ENCODE measurements around the gene PAN3. TPM values are rescaled to one million over a fixed set of nuclear protein-coding genes. Genes with fewer than 3 reads are reported as not detected.

The PAN3 gene, protein sequence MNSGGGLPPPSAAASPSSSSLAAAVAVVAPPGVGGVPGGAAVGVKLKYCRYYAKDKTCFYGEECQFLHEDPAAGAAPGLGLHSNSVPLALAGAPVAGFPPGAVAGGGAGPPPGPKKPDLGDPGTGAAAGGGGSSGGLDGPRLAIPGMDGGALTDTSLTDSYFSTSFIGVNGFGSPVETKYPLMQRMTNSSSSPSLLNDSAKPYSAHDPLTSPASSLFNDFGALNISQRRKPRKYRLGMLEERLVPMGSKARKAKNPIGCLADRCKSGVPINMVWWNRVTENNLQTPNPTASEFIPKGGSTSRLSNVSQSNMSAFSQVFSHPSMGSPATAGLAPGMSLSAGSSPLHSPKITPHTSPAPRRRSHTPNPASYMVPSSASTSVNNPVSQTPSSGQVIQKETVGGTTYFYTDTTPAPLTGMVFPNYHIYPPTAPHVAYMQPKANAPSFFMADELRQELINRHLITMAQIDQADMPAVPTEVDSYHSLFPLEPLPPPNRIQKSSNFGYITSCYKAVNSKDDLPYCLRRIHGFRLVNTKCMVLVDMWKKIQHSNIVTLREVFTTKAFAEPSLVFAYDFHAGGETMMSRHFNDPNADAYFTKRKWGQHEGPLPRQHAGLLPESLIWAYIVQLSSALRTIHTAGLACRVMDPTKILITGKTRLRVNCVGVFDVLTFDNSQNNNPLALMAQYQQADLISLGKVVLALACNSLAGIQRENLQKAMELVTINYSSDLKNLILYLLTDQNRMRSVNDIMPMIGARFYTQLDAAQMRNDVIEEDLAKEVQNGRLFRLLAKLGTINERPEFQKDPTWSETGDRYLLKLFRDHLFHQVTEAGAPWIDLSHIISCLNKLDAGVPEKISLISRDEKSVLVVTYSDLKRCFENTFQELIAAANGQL
- total RNA-seq, result 23.9 and 25.9 TPM in 2 replicates

DNA sequence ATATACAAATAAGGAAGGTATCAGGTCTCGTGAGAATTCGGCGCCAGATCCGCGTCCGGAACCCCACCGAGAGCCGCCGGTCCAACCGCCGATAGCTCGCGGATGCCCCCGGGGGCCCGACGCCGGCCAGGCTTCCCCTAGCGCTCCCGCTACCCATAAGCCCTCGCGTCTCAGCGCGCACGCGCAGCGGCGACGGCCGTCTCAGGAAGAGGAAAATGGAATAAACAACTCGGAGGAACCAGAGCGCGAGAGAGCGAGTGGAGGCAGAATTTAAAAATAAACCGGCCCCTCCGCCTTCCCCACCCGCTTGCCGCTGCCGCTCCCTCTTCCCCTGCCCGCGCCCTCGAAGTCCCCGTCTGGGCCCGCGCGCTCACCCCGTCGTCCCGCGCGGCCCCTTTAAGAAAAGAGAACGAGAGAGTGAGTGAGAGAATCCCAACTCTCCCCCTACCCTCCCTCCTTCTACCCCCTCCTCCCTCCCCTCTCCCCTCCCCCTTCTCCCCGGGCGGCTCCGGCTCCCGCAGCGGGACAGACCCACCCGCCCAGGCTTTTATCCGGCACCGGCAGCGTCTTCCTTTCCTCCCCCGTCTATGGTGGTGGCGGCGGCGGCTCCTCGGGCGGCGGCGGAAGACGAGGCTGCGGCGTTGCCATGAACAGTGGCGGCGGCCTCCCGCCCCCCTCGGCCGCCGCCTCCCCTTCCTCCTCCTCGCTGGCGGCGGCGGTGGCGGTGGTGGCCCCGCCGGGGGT lies at the start of gene PAN3:
Gene PAN3, plus strand, starts transcription at position 534 of the 744 bp plus-strand sequence. Its CDS starts 113 bp downstream, at position 647.

DNA sequence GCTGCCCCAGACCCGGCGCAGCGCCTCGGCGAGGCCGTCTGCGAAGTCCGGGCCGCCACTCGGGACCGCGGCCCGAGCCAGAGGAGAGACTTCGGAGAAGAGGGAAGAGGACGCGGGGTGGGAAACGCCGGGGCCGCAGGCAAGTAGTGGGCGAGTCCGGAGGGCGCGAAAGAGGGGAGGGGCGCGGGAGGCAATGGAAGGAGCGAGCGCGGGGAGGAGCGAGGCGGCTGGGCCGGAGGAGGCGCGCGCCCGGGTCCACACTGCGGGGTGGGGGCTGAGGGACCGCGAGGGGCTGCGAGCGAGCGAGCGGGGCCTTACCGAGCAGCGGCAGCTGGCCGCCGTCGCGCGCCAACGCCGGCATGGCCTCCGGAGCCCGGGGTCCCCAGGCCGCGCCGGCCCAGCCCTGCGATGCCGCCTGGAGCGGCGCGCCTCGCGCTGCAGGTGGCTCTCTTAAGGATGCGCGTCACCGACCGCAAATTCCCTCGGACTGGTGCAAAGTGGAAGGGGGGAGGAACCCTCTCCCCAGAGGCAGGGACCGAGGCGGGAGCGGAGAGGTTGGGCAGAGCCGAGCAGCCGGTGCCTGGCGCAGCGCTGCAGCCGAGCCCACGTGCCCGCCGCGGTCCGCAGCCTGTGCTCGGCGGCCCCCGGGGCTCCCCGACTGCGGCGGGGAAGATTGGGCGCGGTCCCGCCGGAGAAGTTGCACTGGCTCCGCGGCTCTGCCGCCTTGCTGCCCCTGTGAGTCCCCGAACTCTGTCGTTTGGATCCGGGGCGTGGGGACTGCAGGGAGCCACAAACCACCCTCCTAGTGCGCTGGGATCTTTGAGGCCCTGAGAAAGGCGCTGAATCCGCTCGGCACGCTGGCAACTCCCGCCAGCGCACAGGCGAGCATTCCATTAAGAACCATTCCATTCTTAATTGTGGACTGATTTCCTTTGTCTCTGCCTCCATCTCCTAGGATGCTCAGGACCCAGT lies 37.9 kb upstream of the PAN3 start, which contains the start of gene FLT3:
Gene FLT3, minus strand, starts transcription at position 427 of the 972 bp plus-strand sequence. Its CDS starts 66 bp downstream, at position 361.

Small RNA genes lying within 50 kb of the gene (small RNA-seq; reads per million reads assigned to genes)
- not detected for gene RNU6-82P

Other genes starting within 250 kb of the PAN3 start
- gene PDX1, start 218.5 kb upstream of the PAN3 start, total RNA-seq, result not detected in 2 replicates
- gene CDX2, start 169.2 kb upstream of the PAN3 start, total RNA-seq, result not detected in 2 replicates
- gene URAD, start 149.9 kb upstream of the PAN3 start, total RNA-seq, result not detected in 2 replicates
- not detected in 2 replicates for gene FLT3, start 38.0 kb upstream of the PAN3 start, total RNA-seq

Data from placental epithelial cell (primary cell).